ENCODE measurements around the gene ABCF2. TPM values are rescaled to one million over a fixed set of nuclear protein-coding genes. Genes with fewer than 3 reads are reported as not detected.

Gene ABCF2
- total RNA-seq, 1 donor from 2014 or later = 37.8 TPM

- peak overlapping the region; percentile 78 for H3K4me3 ChIP-seq (ENCODE audit: low read depth, low read length)
- no peak for DNase-seq (ENCODE audit: low read depth)
- no peak for TF ChIP-seq CTCF (conservative IDR thresholded peaks at IDR 0.05; ENCODE audit: low read depth, low read length)
Observed at GRCh38 chr7:151249034-151249731, 22.2 kb upstream of the ABCF2 start.

- H3K4me3 ChIP-seq (ENCODE audit: low read depth, low read length) = peak within 1 kb of the TSS; percentile 78
- no peak for DNase-seq (ENCODE audit: low read depth)
- no peak for TF ChIP-seq CTCF (conservative IDR thresholded peaks at IDR 0.05; ENCODE audit: low read depth, low read length)
Observed at GRCh38 chr7:151248346-151249033, 21.5 kb upstream of the ABCF2 start, which contains the start of gene SMARCD3. Gene SMARCD3, minus strand, starts transcription at chr7:151248694. Its CDS starts 132 bp downstream, at chr7:151248562.

GRCh38 chr7:151247611-151248345 lies 20.8 kb upstream of the ABCF2 start:
- H3K4me3 ChIP-seq (ENCODE audit: low read depth, low read length) = peak overlapping the region; percentile 78
- no peak for DNase-seq (ENCODE audit: low read depth)
- no peak for TF ChIP-seq CTCF (conservative IDR thresholded peaks at IDR 0.05; ENCODE audit: low read depth, low read length)

- TF ChIP-seq CTCF (conservative IDR thresholded peaks at IDR 0.05; ENCODE audit: low read depth, low read length) = no peak
- no peak for DNase-seq (ENCODE audit: low read depth)
- H3K4me3 ChIP-seq (ENCODE audit: low read depth, low read length) = peak overlapping the region; percentile 78
Observed at GRCh38 chr7:151246851-151247580, 20.0 kb upstream of the ABCF2 start.

GRCh38 chr7:151246102-151246850 lies 19.3 kb upstream of the ABCF2 start:
- no peak for DNase-seq (ENCODE audit: low read depth)
- no peak for TF ChIP-seq CTCF (conservative IDR thresholded peaks at IDR 0.05; ENCODE audit: low read depth, low read length)
- H3K4me3 ChIP-seq (ENCODE audit: low read depth, low read length) = no peak overlapping the region

Data from epithelial cell of proximal tubule (primary cell).